ENCODE measurements around the gene CLINT1. TPM values are rescaled to one million over a fixed set of nuclear protein-coding genes. Genes with fewer than 3 reads are reported as not detected.

CLINT1 gene
- total RNA-seq, 1 donor from 2014 or later: 72.4 TPM

DNA sequence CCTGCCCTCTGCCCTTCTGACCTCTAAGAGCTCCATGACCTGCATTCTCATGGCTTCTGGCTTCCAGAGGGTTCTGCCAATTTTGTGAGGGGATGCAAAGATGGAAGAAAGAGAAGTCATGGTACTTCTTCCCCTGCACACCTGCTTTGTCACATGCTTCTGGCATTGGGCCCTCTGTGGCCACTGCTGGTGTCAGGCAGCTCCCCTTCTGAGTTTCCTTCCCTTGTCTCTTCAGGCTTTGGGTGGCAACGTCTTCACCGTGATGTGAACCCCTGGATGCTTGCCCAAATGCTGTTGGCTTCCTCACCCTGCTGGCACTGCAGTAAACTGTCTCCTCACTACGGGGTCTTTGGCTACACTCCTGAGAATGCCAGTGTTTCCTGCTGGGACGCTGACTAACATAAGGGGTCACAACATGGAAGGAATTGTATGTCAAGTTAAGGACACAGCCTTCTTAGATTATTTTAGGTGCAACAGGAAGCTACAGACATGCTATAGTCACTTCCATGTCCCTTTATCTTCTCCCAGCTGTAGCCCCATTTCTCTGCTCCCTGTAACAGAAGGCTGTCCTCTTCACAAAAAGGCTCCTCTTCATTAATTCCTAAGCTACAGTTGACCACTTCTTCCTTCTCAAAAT, 8.9 kb upstream of the CLINT1 start:
- Mint-ChIP-seq H3K4me1 (ENCODE audit: low read depth) (peaks cover 16% of the 10 kb centered on the region), H3K27ac (ENCODE audit: unreplicated experiment) (peak overlapping the region; percentile 19), H3K27me3 (ENCODE audit: low read depth) (no peaks in the 10 kb centered on the region)

DNA sequence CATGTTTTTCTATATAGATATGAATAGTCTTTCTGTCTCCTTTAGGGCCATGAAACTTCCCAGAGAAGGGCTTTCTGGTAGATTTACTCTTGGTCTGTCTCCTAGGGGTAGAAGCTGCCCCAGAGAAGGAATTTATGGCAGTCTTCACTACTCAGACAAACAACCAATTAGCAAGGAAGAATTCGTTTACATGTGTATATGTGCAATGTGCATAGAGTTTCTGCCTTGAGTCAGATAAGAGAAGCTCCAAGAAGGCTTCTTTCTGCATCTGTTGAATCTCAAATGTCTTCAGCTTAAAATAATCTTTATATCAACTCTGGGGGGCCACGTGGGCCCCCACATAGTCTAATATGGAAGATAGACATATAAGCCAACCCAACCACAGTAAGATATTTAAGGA, 7.6 kb upstream of the CLINT1 start:
- no peak for DNase-seq (ENCODE audit: low spot score)
- peaks cover 8% of the 10 kb centered on the region for H3K9me3 Mint-ChIP-seq (ENCODE audit: low read depth)
- H3K36me3 Mint-ChIP-seq (ENCODE audit: low read depth): no peaks in the 10 kb centered on the region
- peaks cover 11% of the 10 kb centered on the region for H3K4me1 Mint-ChIP-seq (ENCODE audit: low read depth)
- no peak overlapping the region for H3K4me3 Mint-ChIP-seq (ENCODE audit: unreplicated experiment)
- TF ChIP-seq CTCF (IDR thresholded peaks at IDR 0.05): no peak
- no peaks in the 10 kb centered on the region for H3K27me3 Mint-ChIP-seq (ENCODE audit: low read depth)
- no peak overlapping the region for H3K27ac Mint-ChIP-seq (ENCODE audit: unreplicated experiment)

More for the DNA sequence above, 8.9 kb upstream of the CLINT1 start:
- no peak for TF ChIP-seq CTCF (IDR thresholded peaks at IDR 0.05)
- Mint-ChIP-seq H3K9me3 (ENCODE audit: low read depth) (peaks cover 8% of the 10 kb centered on the region), H3K36me3 (ENCODE audit: low read depth) (no peaks in the 10 kb centered on the region), H3K4me3 (ENCODE audit: unreplicated experiment) (no peak overlapping the region)
- no peak for DNase-seq (ENCODE audit: low spot score)

DNA sequence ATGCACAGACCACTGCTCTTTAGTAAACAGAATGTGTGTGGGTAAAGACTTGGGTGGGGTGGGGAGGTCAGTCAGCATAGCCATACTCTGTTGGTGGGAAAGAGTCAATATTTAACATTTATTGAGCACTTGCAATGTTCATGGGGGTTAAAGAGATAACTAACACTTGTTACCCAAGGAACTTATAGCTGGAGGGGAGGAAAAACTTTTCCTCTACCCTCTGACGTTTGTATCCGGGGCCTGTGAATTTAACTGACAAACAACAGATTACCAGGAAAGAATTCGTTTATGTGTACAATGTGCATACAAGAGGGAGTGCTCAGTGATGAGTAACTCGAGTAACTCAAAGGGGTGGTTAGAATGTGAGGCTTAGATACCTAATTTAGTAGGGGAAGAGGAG, 6.8 kb upstream of the CLINT1 start:
- Mint-ChIP-seq H3K4me1 (ENCODE audit: low read depth) (peaks cover 4% of the 10 kb centered on the region), H3K27ac (ENCODE audit: unreplicated experiment) (no peak overlapping the region), H3K9me3 (ENCODE audit: low read depth) (peaks cover 7% of the 10 kb centered on the region), H3K27me3 (ENCODE audit: low read depth) (no peaks in the 10 kb centered on the region), H3K4me3 (ENCODE audit: unreplicated experiment) (no peak overlapping the region), H3K36me3 (ENCODE audit: low read depth) (no peaks in the 10 kb centered on the region)
- no peak for TF ChIP-seq CTCF (IDR thresholded peaks at IDR 0.05)
- DNase-seq (ENCODE audit: low spot score): no peak

- Mint-ChIP-seq H3K27me3 (ENCODE audit: low read depth) (no peaks in the 10 kb centered on the region), H3K4me1 (ENCODE audit: low read depth) (peaks cover 5% of the 10 kb centered on the region), H3K9me3 (ENCODE audit: low read depth) (no peaks in the 10 kb centered on the region), H3K27ac (ENCODE audit: unreplicated experiment) (no peak overlapping the region), H3K4me3 (ENCODE audit: unreplicated experiment) (no peak overlapping the region), H3K36me3 (ENCODE audit: low read depth) (no peaks in the 10 kb centered on the region)
- TF ChIP-seq CTCF (IDR thresholded peaks at IDR 0.05): no peak
- no peak for DNase-seq (ENCODE audit: low spot score)
Measured at GRCh38 chr5:157864067-157864466, 5.1 kb upstream of the CLINT1 start.

DNA sequence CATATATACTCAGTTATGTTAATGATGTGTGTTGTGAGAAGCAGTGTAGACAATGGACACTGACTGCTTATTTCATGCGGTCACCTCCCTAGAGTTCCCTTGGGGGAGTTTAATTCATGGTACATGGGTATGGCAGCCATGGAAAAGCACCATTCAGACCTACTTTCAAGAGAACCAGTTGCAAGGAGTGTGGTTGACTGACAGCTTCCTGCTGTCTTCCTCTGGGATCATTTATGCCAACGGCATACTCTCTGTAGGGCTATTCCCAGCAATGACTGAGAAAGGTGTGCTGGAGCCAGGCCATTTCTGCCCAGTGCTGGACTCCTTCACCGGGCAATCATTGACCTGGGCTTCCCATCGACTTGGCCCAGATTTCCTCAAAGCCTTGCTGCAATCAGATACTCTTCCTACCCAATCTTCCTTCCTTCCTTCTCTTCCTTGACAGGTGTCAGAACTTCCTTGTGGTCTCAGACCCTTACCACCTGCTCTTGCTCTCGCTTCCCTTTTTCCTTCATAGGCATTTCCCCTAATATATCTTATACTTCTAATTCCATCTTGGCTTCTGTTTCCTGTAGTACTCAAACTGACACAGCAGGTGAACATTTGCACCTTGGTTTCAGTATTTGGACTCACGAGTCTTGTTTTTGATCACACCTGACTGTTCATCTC, 3.4 kb upstream of the CLINT1 start:
- Mint-ChIP-seq H3K4me1 (ENCODE audit: low read depth) (peaks cover 14% of the 10 kb centered on the region), H3K4me3 (ENCODE audit: unreplicated experiment) (no peak overlapping the region), H3K27me3 (ENCODE audit: low read depth) (no peaks in the 10 kb centered on the region), H3K27ac (ENCODE audit: unreplicated experiment) (no peak overlapping the region), H3K9me3 (ENCODE audit: low read depth) (no peaks in the 10 kb centered on the region), H3K36me3 (ENCODE audit: low read depth) (peaks cover 2% of the 10 kb centered on the region)
- no peak for TF ChIP-seq CTCF (IDR thresholded peaks at IDR 0.05)
- DNase-seq (ENCODE audit: low spot score): no peak

All from chondrocyte (in vitro differentiated cells).